DND-41 (cell line): Measurements from ENCODE around the gene ALG9.
"Not testable (repeated sequence)": the region's sequence is repeated elsewhere in the genome, so short reads cannot be mapped to it uniquely, and the experiment has no call there.

Experiments used
- ATAC-seq: fragments of 200-7000 bp; cut with Tn5 transposase; 3 replicates; pipeline ENCODE4 v1.9.1; 2021; ENCODE audit warnings: low read depth; ENCODE audit not compliant: insufficient read depth
- DNase-seq: peaks from one replicate; pipeline ENCODE4 v3.0.0-alpha.2; 2020
- H2AFZ ChIP-seq: 2 replicates; pipeline ENCODE4 v1.6.0; 2012; ENCODE audit warnings: low read depth, low read length
- H3K27ac ChIP-seq: 2 replicates; pipeline ENCODE4 v1.5.1; 2012; ENCODE audit warnings: low read length, inconsistent platforms
- H3K27me3 ChIP-seq: fragments of 200-600 bp; sonication (generic); 2 replicates; pipeline ENCODE4 v1.6.0; 2012; ENCODE audit warnings: low read length, mild to moderate bottlenecking, inconsistent platforms; ENCODE audit not compliant: insufficient read depth, poor library complexity
- H3K36me3 ChIP-seq: 2 replicates; pipeline ENCODE4 v1.5.1; 2012; ENCODE audit warnings: low read length, inconsistent platforms; ENCODE audit not compliant: insufficient read depth
- H3K4me1 ChIP-seq: 2 replicates; pipeline ENCODE4 v1.5.1; 2012; ENCODE audit warnings: mild to moderate bottlenecking, low read length; ENCODE audit not compliant: insufficient read depth
- H3K4me2 ChIP-seq: 2 replicates; pipeline ENCODE4 v1.6.0; 2012; ENCODE audit warnings: mild to moderate bottlenecking, moderate library complexity, low read length, inconsistent platforms; ENCODE audit not compliant: insufficient read depth
- H3K4me3 ChIP-seq, 2 experiments: fragments of 200-600 bp in 1 of 2; shearing (Covaris generic) in 1 of 2; 2 replicates each; pipeline ENCODE4 v1.5.1; 2012 to 2016; ENCODE audit warnings: inconsistent platforms in 2 of 2, low read length in 2 of 2, mild to moderate bottlenecking in 2 of 2, low read depth in 1 of 2, moderate library complexity in 1 of 2
- H3K79me2 ChIP-seq: 2 replicates; pipeline ENCODE4 v1.6.0; 2012; ENCODE audit warnings: low read length, inconsistent platforms; ENCODE audit not compliant: insufficient read depth
- H3K9ac ChIP-seq: 2 replicates; pipeline ENCODE4 v1.6.0; 2012; ENCODE audit warnings: low read depth, mild to moderate bottlenecking, inconsistent platforms, low read length, moderate library complexity
- H3K9me3 ChIP-seq: 2 replicates; pipeline ENCODE4 v1.5.1; 2012; ENCODE audit warnings: low read length, moderate library complexity, mild to moderate bottlenecking, inconsistent platforms; ENCODE audit not compliant: insufficient read depth, severe bottlenecking
- H4K20me1 ChIP-seq: 2 replicates; pipeline ENCODE4 v1.6.0; 2012; ENCODE audit warnings: low read length; ENCODE audit not compliant: insufficient read depth
- EZH2 ChIP-seq: IDR thresholded peaks from 3 replicates; pipeline ENCODE4 v1.6.1; 2012; ENCODE audit warnings: borderline replicate concordance, low read depth, mild to moderate bottlenecking, moderate library complexity, low read length, inconsistent platforms; ENCODE audit not compliant: severe bottlenecking
- TF ChIP-seq, protein P1 (sequence below): IDR thresholded peaks from 2 replicates; pipeline ENCODE4 v1.5.1; 2012; ENCODE audit warnings: borderline replicate concordance, low read length, moderate library complexity, mild to moderate bottlenecking; ENCODE audit not compliant: poor library complexity, severe bottlenecking; ENCODE audit errors: extremely low read depth

Gene ALG9

DNA sequence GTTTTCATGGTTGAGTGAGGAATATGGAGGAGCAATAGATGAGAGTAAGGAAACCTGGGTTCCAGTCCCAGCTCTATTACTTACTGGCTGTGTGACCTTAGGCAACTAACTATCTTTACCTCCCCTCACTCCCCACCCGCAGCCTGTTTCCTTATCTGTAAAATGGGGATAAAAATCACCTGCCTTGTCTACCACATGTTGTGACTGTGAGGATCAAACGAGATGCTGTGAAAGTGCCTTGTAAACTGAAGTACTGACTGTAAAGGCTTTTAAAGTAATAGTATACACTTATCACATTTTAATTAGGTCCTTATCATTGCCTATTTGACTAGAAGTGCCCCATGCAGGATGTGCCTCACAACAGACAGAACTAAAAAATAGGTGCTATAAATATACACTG lies 86.3 kb downstream of the ALG9 start:
- Histone ChIP-seq H3K36me3 (peaks cover 24% of the 10 kb centered on the region), H3K9ac (no peak overlapping the region), H3K79me2 (no peaks in the 10 kb centered on the region), H3K4me1 (no peaks in the 10 kb centered on the region), H3K4me2 (no peak overlapping the region), H3K27me3 (no peaks in the 10 kb centered on the region), H3K4me3 (no peak overlapping the region), H3K27ac (no peak overlapping the region), H4K20me1 (no peaks in the 10 kb centered on the region), H3K9me3 (no peaks in the 10 kb centered on the region), H2AFZ (no peak overlapping the region)
- DNase-seq = no peak
- ATAC-seq = no peak
- TF ChIP-seq, protein P1, sequence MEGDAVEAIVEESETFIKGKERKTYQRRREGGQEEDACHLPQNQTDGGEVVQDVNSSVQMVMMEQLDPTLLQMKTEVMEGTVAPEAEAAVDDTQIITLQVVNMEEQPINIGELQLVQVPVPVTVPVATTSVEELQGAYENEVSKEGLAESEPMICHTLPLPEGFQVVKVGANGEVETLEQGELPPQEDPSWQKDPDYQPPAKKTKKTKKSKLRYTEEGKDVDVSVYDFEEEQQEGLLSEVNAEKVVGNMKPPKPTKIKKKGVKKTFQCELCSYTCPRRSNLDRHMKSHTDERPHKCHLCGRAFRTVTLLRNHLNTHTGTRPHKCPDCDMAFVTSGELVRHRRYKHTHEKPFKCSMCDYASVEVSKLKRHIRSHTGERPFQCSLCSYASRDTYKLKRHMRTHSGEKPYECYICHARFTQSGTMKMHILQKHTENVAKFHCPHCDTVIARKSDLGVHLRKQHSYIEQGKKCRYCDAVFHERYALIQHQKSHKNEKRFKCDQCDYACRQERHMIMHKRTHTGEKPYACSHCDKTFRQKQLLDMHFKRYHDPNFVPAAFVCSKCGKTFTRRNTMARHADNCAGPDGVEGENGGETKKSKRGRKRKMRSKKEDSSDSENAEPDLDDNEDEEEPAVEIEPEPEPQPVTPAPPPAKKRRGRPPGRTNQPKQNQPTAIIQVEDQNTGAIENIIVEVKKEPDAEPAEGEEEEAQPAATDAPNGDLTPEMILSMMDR = no peak

DNA sequence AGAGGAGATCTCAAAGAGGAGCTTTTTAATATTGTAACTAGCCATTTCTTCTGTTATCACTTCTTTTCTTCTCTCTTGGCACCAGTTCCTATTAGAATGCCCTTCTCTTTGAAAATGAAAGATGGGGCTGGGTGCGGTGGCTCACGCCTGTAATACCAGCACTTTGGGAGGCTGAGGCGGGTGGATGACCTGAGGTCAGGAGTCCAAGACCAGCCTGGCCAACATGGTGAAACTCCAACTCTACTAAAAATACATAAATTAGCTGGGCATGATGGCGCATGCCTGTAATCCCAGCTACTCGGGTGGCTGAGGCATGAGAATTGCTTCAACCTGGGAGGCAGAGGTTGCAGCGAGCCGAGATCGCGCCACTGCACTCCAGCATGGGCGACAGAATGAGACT lies 87.1 kb downstream of the ALG9 start:
- DNase-seq, H3K9me3 ChIP-seq, H3K4me1 ChIP-seq, ATAC-seq, H3K79me2 ChIP-seq, H3K27ac ChIP-seq, H3K4me2 ChIP-seq, H4K20me1 ChIP-seq, H3K4me3 ChIP-seq, H2AFZ ChIP-seq, H3K27me3 ChIP-seq, H3K9ac ChIP-seq: not testable (repeated sequence)
- H3K36me3 ChIP-seq = peaks cover 24% of the 10 kb centered on the region

DNA sequence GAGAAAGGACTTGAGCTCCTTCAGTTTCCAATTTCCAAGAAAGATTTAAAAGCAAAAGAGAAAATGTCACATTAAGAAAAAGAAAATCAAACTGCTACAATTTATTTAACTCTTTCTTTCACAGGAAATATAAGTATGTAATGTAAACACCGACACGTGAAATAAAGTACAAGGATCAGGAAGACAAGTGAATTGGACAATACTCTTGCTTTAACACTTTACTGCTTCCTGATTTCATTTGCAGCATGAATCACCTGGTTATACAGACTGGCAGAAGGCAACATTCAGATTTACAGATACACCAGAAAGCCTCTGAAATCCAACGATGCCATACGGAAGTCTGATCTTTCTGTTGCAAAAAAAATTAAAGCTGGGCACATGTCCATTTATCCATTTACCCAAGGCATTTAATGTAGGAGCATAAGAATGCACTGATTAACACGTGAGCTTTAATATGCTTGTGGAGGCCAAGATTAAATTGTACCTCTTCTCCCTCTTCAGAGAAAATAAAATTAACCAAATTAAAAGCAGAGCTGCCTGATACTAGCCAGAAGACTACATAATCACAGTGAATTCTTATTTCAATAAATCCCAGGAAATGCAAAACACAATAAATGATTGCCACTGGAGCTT lies 89.2 kb downstream of the ALG9 start:
- H4K20me1 ChIP-seq = no peaks in the 10 kb centered on the region
- H3K4me3 ChIP-seq = no peak overlapping the region
- no peaks in the 10 kb centered on the region for H3K79me2 ChIP-seq
- no peaks in the 10 kb centered on the region for H3K4me1 ChIP-seq
- ATAC-seq (no peak), DNase-seq (no peak)
- H3K9me3 ChIP-seq = no peaks in the 10 kb centered on the region
- H3K36me3 ChIP-seq = peaks cover 24% of the 10 kb centered on the region
- no peak overlapping the region for H2AFZ ChIP-seq
- TF ChIP-seq EZH2 = no peak
- TF ChIP-seq, protein P1 = no peak
- no peak overlapping the region for H3K4me2 ChIP-seq
- H3K27ac ChIP-seq = no peak overlapping the region
- H3K9ac ChIP-seq = no peak overlapping the region
- H3K27me3 ChIP-seq = no peaks in the 10 kb centered on the region

DNA sequence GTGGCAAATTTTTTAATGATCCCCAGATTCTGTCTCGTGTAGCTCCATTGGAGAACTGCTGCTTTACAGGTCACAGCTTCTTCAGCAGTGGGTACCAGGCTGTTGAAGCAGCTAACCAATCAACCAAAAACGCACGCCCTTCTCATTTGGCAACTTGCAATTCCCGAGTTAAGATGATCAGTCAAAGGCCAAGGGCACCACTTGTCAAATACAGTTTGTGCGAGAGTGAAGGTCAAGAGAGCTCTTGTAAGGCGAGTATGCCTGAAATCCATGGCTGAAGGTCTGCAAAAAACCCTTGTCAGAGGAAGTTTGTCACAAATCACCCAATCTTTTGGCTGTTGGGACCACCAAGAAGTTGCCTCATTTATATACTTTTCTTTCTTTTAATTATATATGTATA lies 92.3 kb downstream of the ALG9 start:
- ATAC-seq (no peak), DNase-seq (no peak)
- no peaks in the 10 kb centered on the region for H3K4me1 ChIP-seq
- no peak overlapping the region for H3K4me2 ChIP-seq
- H4K20me1 ChIP-seq = no peaks in the 10 kb centered on the region
- H3K9me3 ChIP-seq = no peaks in the 10 kb centered on the region
- H3K9ac ChIP-seq = no peak overlapping the region
- H2AFZ ChIP-seq = no peak overlapping the region
- H3K79me2 ChIP-seq = no peaks in the 10 kb centered on the region
- peaks cover 3% of the 10 kb centered on the region; the same call in 1 of the 2 replicates for H3K36me3 ChIP-seq
- H3K27me3 ChIP-seq = no peaks in the 10 kb centered on the region
- H3K27ac ChIP-seq = no peak overlapping the region
- no peak for TF ChIP-seq EZH2
- TF ChIP-seq, protein P1 = no peak
- H3K4me3 ChIP-seq = no peak overlapping the region
